GM18870 (cell line): ENCODE results near the gene FKRP.
"Not testable (repeated sequence)": the region's sequence is repeated elsewhere in the genome, so short reads cannot be mapped to it uniquely, and the experiment has no call there.

Experiments used
- ATAC-seq: cut with Tn5 transposase; IDR thresholded peaks from one replicate; pipeline ENCODE4 v1.9.1; 2021; ENCODE audit warnings: moderate library complexity; ENCODE audit not compliant: unreplicated experiment

The FKRP gene

GRCh38 chr19:46784262-46785053, 38.6 kb downstream of the FKRP start:
- no peak for ATAC-seq

- ATAC-seq: no peak
Measured at GRCh38 chr19:46785054-46785979, 39.5 kb downstream of the FKRP start.

- ATAC-seq: no peak
Measured at GRCh38 chr19:46785980-46786235, 40.1 kb downstream of the FKRP start.

- peak; percentile 31 for ATAC-seq
Measured at GRCh38 chr19:46786236-46787039, 40.6 kb downstream of the FKRP start.

GRCh38 chr19:46787040-46787330, 41.1 kb downstream of the FKRP start:
- ATAC-seq: no peak

- ATAC-seq: no peak
Measured at GRCh38 chr19:46787331-46788261, 41.7 kb downstream of the FKRP start.

GRCh38 chr19:46788262-46788967, 42.6 kb downstream of the FKRP start, which contains the start of gene SLC1A5:
TSS of gene SLC1A5 (minus strand) at chr19:46788594. CDS start at chr19:46787965, 629 bp downstream.
- peak; percentile 34 for ATAC-seq

- ATAC-seq: no peak
Measured at GRCh38 chr19:46788968-46789338, 43.1 kb downstream of the FKRP start.

DNA sequence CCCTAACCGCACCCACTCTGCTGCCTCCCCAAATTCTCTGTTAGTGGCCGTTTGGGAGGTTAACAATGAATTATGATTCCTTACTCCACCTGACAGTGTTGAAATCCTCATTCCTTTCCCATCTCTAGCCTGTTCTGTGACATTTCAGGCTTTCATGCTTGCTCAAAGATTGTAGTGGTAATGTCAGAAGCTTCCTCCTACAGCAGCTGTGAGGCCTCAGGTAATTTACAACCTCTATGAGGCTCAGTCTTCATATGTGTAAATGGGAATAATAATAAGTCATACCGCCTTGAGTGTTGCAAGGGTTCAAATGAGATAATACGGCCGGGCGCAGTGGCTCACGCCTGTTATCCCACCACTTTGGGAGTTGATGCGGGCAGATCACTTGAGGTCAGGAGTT, 43.5 kb downstream of the FKRP start:
- ATAC-seq: no peak

GRCh38 chr19:46791944-46792343, 46.1 kb downstream of the FKRP start:
- no peak for ATAC-seq

GRCh38 chr19:46797881-46798280, 52.0 kb downstream of the FKRP start:
- ATAC-seq: no peak

GRCh38 chr19:46798713-46799112, 52.9 kb downstream of the FKRP start:
- ATAC-seq: no peak

DNA sequence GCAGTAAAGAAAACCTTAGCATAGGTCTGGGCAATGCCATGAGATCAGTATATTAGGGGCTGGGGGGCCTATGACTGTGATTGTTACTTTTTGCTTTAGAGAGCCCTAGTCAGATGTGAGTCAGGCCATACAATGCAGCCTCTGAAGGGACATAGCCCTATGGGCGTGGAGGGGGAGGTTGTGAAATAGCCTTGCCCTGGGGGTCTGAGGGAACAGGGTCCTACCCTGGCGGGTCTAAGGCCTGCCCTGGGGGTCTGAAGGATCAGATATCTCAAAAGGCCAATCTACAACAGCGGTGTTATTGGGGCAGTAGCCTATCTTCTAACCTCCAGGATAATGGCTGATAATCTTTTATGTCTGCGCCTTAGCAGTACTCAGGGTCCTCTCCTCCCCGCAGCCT, 56.3 kb downstream of the FKRP start:
- no peak for ATAC-seq

DNA sequence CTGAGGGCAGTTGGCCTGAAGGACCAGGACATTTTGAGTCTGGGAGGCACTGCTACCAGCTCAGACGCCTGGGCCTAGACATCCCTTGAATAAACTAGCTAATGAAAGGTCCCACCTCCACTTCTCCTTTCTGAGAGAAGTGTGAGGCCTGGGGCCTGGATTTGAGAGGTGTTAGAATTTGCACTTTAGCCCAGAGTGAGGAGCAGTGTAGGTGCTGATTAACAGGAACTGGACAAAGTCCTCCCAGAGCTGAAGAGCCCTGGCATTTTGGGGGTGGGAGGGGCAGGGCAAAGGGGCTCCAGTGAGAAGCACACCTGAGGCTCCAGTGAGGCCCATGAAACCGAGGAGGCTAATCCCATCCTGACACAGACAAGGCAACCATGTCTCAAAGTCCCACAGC, 57.7 kb downstream of the FKRP start:
- ATAC-seq: no peak

DNA sequence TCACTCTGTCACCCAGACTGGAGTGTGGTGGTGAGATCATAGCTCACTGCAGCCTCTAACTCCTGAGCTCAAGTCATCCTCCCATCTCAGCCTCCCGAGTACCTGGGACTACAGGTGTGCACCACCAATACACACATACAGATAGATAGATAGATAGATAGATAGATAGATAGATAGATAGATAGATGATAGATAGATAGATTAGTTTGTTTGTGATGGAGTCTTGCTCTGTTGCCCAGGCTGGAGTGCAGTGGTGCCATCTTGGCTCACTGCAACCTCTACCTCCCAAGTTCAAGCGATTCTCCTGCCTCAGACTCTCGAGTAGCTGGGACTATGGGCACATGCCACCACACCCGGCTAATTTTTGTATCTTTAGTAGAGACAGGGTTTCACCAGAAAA, 58.6 kb downstream of the FKRP start:
- not testable (repeated sequence) for ATAC-seq

DNA sequence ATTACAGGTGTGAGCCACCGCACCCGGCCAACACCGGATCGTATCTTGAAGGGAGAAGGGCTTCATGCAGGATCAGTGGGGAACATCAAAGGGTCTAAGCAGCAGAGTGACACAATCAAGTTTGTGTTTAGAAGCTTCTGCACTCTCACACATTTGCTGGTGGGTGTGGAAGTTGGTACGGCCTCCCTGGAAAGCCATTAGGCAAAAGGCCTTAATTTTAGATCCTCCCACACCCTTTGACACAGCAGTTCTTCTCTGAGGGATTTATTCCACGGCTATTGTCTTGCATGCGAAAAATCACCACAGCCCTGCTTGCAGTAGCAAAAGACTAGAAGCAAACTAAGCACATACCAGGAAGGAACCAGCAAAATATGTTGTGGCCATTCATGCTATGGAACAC, 60.8 kb downstream of the FKRP start:
- ATAC-seq: no peak
